ENCODE measurements around the gene RNF125.

The RNF125 gene

DNA sequence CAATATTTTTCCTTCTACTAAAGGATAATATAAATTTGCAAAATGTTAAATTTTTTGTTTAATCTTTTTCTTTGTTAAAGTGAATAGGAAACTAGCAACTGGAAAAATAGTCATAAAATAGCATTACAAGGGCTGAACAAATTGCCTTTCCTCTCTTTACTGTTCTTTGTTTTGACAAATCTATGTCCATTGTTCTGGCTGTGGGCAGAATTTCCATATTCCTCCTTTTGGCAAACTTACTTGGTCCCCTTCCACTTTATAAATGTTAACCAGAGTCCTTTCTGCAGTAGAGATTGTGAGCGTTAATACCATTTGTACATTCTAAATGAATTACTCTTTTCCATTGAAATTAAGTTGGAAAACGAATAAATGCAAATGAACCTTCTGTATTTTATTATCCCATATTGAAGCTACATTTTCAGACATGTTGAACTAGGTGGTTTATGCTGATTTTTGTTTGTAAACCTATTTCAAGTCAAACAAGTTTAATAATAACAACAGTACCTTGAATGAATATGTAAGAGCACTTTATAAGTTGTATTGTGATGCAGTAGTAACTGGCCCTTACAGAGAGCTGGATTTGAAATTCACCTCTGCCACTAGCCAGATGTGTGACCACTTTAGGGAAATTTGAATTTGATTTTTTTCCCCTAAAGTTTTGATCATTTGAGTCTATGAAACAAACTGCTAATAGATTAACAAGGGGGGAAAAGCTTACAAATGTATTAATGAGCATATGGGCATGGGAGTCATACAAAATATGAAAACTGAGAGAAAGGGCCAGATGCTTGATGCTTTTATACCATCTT, 3.3 kb downstream of the RNF125 start:
- no peak for FAIRE-seq
- DNase-seq (ENCODE audit: insufficient read length, low spot score): no peak

DNA sequence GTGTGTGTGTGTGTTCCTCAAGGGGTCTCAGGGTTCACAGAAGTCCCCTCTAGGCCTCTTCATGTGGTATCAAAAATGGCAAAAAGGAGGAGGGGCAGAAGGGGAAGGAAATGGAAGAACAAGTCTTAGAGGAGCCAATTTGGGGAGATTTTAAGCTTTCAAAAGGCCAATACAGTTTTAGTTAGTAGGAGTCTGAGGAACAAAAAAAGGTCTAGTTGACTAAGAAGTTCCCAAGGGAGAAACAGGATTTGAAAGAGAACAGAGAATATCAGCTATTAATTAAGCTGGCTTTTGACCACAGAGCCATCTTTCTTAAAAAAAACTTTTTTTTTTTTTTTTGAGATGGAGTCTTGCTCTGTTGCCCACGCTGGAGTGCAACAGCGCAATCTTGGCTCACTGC, 7.1 kb downstream of the RNF125 start:
- no peak for DNase-seq (ENCODE audit: insufficient read length, low spot score)
- FAIRE-seq: peak; percentile 77

DNA sequence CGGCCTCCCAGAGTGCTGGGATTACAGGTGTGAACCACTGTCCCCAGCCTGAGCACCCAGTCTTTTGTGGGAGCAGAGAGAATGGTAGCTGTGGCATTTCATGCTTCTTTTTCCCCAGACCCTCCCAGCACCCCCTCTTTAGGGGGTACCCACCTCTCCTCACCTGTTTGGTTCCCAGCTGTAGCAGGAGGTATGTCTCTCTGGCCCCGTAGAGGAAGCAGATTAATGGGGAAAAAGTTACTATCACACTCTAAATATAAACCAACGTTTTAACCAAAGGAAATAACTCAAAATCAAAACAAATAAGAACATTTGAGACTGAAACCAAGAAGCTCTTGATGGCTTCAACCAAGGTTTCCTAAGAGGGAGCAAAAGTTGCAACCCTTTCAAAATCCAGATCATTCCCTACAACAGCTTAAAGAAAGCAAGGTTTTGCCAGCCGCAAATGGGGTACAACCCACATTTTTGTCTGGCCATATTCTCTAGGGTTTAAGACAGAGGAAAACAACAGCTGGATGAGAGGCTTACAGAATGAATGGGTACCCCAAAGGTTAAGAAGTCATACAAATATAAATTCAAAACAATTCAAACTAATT, 8.0 kb downstream of the RNF125 start:
- FAIRE-seq: peak; percentile 4

DNA sequence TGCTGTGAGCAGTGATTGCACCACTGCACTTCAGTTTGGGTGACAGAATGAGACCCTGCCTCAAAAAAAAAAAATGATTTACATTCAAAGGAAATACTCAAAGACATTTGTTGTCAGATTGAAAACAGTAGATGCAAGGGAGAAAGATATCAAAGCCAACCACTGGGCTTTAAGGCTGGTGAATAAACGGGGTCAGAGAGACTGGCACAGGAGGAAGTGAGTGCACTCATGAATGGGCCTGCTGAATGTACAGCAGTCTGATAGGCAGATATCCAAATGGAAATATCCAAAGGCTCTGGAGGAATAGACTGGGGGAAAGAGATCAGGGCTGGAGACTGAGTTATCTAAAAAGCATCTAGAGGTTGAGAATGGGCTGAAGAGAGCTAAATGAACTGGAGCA, 10.9 kb downstream of the RNF125 start:
- DNase-seq (ENCODE audit: insufficient read length, low spot score) (no peak), FAIRE-seq (no peak)

More for the DNA sequence above, 8.0 kb downstream of the RNF125 start:
- no peak for DNase-seq (ENCODE audit: insufficient read length, low spot score)

DNA sequence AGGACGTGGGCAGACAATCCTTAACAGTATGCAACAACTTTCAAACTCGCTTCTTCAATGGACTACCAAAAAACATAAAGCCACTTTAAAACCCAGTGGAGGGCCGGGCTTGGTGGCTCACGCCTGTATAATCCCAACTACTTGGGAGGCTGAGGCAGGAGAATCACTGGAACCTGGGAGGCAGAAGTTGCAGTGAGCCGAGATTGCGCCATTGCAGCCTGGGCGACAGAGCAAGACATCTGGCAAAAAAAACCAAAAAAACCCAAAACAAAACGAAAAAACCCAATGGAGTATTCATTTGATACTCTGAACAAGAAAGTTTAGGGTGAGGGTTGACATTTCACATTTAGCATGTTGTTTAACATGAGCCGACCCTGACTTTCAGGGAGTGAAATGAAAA, 14.0 kb downstream of the RNF125 start:
- FAIRE-seq: no peak

DNA sequence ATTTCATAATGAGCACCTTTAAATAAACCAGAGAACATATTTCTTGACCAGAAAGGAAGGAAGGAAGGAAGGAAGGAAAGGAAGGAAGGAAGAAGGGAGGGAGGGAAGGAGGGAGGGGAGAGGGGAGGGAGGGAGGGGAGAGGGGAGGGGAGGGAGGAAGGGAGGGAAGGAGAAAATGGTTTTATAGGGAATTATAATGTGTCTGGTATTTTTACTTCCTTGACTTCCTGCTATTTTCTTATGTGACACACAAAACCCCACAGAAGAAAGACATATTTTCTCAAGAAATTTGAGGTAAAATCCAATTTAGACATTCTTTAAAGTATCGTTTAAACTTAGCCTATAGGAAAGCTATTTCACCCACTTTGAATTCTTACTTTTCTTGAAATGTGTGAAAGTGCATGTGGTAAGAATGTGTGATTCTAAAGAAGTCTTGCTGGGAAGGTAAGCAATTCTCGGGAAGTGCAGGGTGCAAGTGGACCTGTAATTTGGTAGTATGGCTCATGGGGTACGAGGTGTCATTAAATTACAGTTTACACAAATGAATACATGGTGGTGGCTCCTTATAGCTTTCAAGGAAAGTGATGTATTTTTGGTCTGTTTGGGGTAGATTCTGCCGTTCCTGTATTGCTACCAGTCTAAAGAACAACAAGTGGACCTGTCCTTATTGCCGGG, 18.0 kb downstream of the RNF125 start:
- FAIRE-seq (no peak), DNase-seq (ENCODE audit: insufficient read length, low spot score) (no peak)

More for the DNA sequence above, 14.0 kb downstream of the RNF125 start:
- no peak for DNase-seq (ENCODE audit: insufficient read length, low spot score)

DNA sequence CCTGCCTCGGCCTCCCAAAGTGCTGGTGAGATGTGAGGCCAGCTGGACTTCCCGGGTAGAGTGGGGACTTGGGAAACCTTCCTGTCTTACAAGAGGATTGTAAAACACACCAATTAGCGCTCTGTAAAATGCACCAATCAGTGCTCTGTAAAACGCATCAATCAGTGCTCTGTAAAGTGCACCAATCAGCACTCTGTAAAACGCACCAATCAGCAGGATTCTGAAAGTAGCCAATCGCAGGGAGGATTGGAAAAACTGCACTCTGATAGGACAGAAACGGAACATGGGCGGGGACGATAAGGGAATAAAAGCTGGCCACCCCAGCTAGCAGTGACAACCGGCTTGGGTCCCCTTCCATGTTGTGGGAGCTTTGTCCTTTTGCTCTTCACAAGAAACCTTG, 19.0 kb downstream of the RNF125 start:
- DNase-seq (ENCODE audit: insufficient read length, low spot score): no peak
- no peak for FAIRE-seq

DNA sequence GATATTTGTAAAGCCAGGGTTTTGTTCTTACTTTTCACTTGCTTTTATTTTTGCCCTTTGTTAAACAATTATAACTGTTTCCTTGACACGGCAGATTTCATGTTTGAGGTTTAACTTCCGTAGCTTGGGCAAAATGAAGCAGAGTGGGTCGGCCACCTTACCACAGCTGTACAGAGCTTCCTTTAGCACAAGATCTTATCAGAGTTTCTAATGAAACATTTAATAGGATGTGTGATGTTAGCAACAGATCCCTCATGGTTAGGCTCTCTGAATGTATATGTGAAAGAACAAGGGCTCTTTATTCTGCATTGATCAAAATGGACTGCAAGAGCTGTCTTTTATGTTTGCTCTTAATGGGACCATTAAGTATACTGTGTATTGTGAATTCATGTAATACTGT, 22.3 kb downstream of the RNF125 start:
- DNase-seq (ENCODE audit: insufficient read length, low spot score): no peak
- FAIRE-seq: no peak

DNA sequence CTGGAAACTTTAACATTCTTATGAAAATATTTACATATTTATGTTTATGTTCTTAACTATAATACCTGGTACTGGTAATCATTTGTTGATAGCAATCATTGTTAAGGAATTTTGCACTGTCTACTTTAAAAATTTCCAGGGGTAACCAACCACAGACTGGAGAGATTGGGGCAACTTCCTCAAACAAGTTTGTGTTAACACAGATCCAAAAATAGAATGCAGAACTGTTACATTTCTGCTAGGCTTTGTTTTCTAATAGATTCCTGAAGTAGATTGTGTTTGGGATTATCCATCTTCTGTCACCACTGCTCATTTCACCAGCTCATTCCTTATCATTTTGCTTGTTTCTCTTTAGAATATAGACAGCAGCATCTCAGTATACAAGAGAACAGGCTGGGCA, 23.7 kb downstream of the RNF125 start:
- DNase-seq (ENCODE audit: insufficient read length, low spot score) (no peak), FAIRE-seq (no peak)

DNA sequence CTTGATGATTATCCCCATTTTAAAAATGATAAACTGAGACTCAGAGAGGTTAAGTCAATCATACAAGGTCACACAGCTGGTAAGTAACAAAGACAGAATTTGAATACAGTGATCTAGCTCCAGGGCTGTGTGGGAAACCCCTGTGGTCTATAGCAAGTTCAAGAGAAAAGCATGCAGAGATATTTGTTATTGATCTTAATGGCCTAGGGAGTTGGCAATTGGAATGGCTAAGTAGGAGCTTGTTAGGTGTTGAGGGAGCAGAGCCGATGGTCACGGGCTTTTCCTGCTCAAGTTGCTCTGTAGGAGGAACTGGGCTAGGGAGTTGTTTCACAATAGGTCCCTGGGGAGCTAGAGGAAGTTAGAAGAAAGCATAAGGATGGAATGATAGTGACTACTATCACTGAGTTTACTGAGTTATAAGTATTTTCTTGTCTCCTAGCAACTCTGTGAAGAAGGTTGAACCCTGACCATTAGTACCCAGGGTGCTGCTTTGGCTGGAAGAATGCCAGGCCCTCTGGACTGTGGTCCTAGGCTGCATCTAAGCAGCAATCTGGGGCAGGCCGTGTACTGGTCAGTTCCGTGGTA, 30.0 kb downstream of the RNF125 start:
- FAIRE-seq (peak; percentile 79), DNase-seq (ENCODE audit: insufficient read length, low spot score) (no peak)

DNA sequence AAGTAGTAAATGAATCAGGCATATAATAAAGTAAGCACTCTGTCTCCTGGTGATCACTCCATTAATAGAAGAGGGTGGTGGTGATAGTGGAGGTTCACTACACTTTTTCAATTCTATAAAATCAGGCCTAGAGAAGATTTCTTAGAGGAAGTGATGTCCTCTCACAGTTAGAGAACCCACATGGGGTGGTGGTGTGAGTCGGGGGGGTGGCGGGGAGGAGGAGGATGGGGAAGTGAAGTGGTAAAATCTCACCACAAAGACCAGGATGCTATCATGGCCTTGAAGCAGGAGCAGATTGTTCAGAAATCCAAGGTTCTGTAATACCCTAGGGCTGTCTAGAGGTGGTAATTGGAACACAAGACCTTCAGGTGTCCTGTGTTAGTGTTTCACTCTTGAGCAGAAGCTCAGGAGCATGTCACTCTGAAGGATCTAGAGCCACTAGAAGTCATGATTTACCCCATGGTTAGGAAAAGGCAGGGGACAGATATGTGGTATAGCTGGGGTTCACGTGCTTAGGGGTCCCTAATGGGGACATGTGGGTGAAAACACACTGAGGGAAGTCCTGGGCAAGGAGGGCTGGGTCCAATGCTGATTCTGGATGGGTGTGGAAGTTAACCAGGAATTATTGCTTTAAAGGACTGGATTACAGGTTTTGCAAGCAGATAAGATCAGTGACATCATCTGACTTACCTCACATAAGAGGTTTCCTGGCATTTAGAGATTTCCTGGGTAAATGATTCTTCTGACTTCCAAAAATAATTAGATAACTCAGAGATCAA, 31.0 kb downstream of the RNF125 start:
- FAIRE-seq: peak; percentile 14
- DNase-seq (ENCODE audit: insufficient read length, low spot score): no peak

DNA sequence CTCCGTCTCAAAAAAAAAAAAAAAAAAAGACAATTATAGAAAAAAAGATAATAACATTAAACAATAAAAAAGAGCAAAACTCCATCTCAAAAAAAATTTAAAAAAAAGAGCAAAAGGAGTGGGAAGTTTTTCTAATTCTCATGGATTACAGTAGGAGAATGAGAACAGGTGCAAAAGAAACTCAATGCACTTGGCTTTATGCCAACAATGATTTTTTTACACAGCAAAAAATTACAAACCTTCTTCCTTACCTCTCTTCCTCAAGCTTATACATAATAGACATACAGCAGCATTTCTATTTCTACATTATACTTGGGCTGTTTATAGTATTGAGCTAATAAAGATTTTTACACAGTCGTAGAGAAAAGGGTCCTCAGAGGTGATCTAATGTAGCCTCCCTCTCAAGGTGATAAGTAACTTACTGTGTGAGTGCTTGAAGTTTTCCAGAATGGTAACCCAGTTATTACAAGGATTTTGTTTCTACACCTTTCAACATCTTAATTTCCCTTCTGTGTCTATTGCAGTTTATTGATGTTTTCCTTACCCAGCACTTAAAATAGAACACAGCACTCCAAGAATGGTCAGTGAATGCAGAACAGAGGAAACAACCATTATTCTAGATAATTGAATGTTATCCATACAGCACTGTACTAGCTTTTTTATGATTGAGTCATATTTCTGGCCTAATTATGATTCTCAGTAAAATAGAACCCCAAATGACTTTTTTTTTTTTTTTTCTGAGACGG, 38.2 kb downstream of the RNF125 start:
- DNase-seq (ENCODE audit: insufficient read length, low spot score) (no peak), FAIRE-seq (no peak)

DNA sequence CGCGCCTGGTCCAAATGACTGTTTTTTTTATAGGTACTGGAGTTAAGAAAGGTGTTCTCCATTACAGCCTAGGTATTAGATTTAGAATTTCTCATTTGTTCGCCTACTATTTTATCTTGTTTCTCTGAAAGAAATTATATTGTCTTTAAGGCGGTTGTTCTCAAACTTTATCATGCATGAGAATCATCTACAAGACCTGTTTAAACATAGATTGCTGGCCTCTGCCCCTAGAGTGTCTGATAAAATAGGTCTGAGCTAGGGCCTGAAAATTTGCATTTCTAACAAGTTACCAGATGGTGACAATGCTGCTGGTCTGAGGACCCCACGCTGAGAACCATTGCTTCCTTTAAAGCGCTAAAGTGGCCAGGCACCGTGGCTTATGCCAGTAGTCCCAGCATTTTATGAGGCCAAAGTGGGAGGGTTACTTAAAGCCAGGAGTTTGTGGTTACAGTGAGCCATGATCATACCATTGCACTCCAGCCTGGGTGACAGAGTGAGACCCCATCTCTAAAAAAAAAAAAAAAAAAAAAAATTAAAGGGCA, 39.1 kb downstream of the RNF125 start:
- FAIRE-seq (no peak), DNase-seq (ENCODE audit: insufficient read length, low spot score) (no peak)

DNA sequence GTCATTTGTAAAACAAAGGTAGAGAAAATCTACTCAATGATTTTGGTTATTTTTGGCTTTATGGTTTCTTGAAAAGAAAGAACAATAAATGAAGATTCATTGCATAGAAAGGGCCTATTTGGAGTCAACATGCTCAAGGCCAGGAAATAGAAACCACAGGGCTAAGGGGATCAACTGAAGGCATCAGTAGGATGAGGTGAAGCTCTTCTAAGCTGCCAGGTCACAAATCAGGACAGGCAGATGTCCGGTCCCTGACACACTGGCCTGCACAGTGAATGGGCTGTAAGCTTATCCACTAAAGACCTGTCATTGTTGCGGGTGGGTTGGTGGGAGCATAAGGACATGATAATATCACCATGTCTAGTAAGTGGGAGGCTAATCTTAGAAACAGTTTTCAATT, 41.4 kb downstream of the RNF125 start:
- FAIRE-seq: no peak
- DNase-seq (ENCODE audit: insufficient read length, low spot score): no peak

DNA sequence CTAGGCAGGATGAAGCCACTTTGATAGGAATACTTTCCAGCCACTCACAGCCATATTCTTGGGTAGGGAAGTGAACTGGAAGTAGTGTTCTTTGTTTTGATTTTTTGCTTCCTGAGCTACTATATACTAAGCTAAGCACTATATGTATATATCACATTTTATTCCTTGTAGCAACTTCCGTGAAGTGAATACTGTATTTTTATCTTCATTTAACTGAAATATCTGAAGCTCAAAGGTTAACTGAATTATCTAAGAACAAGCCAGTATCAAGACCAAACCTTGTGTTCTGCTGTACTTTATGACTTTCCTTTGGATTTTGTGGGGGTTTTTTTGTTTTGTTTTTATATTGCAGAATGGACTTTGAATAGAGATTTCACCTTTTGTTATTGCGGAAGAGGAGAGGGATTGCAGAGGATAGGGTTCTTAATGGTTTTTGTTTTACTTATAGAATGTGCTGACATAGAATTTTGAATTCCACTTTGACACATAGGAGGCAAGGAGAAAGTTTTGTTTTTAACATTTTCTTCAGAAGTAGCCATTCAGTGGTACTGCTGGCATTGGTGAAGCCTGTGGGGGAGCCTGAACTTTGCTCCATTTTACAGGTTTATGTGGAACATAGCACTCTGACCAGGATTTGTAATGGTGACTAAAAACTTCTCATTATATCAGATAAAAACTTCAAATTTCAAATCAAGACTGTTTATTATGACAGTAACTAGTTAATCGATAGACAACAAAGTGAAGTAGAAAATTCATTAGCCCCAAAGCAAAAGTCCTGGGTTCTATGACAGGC, 48.9 kb downstream of the RNF125 start:
- DNase-seq (ENCODE audit: insufficient read length, low spot score): no peak
- FAIRE-seq: no peak

DNA sequence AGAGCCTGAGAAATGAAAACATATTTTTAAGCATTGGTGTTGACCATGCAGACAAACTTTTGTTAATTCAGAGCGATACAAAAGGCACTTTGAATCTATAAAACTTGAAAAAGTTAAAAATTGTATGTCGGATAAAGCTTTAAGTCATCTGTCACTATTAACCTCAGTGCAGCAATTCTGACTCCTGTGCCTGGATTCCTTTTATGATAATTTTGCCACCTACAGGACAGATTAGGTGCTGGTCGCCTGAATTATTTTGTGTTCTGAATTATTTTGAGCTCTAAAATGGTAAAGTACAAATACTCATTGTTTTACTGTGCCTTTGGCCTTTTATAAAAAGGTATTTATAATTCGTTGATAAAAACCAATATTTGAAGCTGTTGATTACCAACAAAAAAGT, 53.7 kb downstream of the RNF125 start:
- FAIRE-seq (peak; percentile 86), DNase-seq (ENCODE audit: insufficient read length, low spot score) (no peak)

DNA sequence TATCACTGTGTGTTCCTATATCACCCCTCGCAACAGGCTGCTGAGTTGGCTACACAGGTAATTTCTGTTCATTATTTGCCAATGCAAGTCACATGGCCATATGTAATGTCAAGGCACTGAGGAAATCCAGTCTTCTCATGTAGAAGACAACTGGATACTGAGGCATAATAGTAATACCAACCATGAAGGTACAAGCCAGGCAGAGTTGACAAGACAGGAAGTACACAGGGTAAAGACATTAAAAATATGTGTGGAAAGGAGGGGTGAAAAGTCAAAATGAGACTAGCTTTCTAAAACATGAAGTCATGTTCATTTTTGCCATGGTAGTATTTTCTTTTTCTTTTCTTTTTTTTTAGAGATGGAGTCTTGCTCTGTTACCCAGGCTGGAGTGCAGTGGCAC, 55.6 kb downstream of the RNF125 start:
- DNase-seq (ENCODE audit: insufficient read length, low spot score) (no peak), FAIRE-seq (peak; percentile 18)

DNA sequence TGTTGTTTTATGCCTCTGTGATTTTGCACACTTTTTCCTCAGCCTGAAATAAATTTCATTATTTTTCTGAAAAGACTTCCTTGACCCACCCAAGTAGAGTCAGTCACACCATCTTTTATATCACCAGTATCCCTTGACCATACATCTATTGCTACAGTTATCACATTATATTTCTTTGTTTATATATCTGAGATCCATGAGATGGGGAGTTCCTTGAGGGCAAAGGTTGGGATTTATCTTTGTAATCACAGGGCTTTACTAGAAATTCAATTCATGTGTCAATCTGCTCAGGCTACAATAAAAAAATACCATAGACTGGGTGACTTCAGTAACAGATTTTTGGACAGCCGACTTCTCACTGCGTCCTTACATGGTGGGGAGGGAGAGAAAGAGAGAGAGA, 60.2 kb downstream of the RNF125 start:
- DNase-seq (ENCODE audit: insufficient read length, low spot score): no peak
- no peak for FAIRE-seq

DNA sequence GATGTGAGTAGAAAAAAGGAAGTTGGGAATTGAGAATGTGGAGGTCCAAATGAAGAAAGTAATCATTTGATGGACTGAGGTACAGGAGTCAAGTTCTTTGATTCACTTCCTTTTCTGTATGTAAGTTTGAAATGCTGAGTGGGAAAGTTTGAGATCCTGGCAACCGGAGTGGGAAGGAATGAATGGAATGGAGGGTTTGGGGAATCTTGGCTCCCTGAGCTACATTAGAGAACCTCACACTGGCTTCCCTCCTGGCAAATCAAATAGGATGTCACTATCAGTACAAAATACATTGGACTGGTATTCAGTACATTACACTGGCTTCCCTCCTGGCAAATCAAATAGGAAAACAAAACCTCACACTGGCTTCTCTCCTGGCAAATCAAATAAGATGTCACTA, 63.3 kb downstream of the RNF125 start:
- no peak for FAIRE-seq

More for the DNA sequence above, 63.3 kb downstream of the RNF125 start:
- no peak for DNase-seq (ENCODE audit: insufficient read length, low spot score)

All from GM19239 (cell line).